ENCODE results near the gene FCRL6. TPM values are rescaled to one million over a fixed set of nuclear protein-coding genes. Genes with fewer than 3 reads are reported as not detected.

Gene FCRL6
- total and polyA plus RNA-seq, 12 donors: 0.11 to 2.2 (median 0.37) TPM; not detected in 3

DNA sequence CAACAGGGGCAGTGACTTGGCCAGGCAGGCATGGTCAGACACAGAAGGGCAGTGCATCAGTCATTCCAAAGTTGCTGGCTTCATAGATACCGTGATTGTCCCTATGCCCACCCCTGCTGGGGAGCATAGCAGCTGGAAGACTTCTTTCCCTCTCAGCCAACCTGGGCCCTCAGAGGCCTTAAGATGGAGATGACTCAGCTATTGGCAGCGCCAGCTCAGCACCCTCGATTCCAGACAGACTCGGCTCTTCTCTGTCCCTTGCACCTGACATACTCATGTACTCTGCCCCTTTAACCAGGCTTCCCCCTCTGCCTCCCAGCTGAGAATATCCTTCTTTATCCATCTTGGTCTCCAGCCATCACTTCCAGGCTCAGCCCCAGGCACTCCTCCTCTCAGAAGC lies 41.3 kb downstream of the FCRL6 start:
- TF ChIP-seq, protein P1, sequence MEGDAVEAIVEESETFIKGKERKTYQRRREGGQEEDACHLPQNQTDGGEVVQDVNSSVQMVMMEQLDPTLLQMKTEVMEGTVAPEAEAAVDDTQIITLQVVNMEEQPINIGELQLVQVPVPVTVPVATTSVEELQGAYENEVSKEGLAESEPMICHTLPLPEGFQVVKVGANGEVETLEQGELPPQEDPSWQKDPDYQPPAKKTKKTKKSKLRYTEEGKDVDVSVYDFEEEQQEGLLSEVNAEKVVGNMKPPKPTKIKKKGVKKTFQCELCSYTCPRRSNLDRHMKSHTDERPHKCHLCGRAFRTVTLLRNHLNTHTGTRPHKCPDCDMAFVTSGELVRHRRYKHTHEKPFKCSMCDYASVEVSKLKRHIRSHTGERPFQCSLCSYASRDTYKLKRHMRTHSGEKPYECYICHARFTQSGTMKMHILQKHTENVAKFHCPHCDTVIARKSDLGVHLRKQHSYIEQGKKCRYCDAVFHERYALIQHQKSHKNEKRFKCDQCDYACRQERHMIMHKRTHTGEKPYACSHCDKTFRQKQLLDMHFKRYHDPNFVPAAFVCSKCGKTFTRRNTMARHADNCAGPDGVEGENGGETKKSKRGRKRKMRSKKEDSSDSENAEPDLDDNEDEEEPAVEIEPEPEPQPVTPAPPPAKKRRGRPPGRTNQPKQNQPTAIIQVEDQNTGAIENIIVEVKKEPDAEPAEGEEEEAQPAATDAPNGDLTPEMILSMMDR (IDR thresholded peaks at IDR 0.05): no peak
- TF ChIP-seq POLR2A (IDR thresholded peaks at IDR 0.05): no peak
- intact Hi-C loops (cut with DNase I): no loop called here
- 62 to 86% (median 74%) methylated on average over 4 of the region's 4 CpGs for WGBS, 4 donors
- Histone ChIP-seq H3K9me3 (replicated peaks in 1 of 3) (no peaks in the 10 kb centered on the region), H3K4me3 (no peak overlapping the region), H3K27me3 (no peaks in the 10 kb centered on the region), H3K36me3 (replicated peaks in 1 of 2) (no peaks in the 10 kb centered on the region), H3K27ac (no peak overlapping the region), H3K4me1 (replicated peaks in 1 of 2) (no peaks in the 10 kb centered on the region)
- DNase-seq: no peak

DNA sequence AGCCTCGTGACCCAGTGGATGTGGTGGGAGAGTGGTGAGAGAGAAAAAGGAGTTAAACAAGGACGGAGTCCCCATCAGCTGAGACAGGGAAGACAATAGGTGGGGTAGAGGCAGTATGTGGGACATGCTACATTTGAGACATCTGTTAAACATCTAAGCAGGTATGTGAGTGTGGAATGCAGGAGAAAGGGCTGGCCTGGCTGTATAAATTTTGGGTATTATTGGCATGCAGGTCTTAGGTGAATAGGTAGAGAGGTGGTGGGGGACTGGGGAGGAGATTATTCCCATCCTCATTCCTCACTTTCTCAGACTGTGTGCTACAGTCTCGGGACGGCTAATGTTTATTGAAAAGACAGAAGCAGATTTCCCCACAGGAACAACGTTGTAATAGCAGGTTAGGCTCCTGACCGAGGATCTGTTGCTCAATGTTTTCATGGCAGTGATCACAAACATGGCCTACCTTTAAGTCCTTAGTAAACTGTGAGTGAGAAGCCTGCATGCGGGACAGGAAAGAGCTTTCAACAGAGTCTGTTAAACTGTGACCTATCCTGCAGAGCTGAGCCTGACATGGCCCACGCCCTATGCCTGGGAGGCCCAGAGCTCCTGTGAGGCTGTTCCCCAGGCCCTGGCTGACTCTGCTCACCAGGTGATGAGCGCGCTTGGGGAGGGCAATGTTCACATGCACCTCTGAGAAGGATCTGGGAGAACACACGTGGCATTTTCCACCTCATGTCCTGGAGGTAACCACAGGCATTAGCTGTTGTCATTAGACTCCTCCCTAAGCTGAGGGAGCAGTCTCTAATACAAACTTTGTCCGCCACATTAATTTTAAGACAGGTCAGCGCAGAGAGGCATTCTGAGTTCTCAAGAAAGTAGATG lies 43.8 kb downstream of the FCRL6 start:
- H3K27me3 ChIP-seq: no peaks in the 10 kb centered on the region
- H3K36me3 ChIP-seq (replicated peaks in 1 of 2): no peaks in the 10 kb centered on the region
- peaks cover 3 to 5% of the 10 kb centered on the region in 2 donors for H3K4me1 ChIP-seq (replicated peaks in 1 of 2)
- no peak overlapping the region for H3K4me3 ChIP-seq
- intact Hi-C loops (cut with DNase I): no loop called here
- H3K9me3 ChIP-seq (replicated peaks in 1 of 3): no peaks in the 10 kb centered on the region
- no peak overlapping the region for H3K27ac ChIP-seq
- DNase-seq: no peak
- TF ChIP-seq, protein P1 (IDR thresholded peaks at IDR 0.05): no peak
- TF ChIP-seq POLR2A (IDR thresholded peaks at IDR 0.05): no peak
- WGBS, 4 donors: 84 to 94% (median 89%) methylated on average over 10 to 13 of the region's 13 CpGs

DNA sequence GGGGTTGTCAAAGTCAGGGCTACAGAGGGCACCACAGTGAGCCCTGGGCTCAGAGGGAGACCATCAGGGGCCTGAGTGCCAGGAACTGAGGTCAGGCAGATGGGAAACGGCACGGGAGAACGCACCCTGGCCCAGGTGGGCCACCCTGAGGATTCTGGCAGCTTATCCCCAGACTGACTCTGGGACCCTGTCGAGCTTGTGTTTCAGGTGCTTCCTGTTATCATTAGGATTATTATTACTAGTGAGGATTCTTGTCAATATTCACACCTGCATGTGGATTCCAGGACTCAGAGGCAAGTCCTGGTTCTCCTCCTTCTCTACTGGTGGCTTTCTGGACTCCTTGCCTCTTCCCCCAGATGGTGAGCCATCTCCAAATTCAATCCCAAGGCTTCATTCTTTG lies 45.1 kb downstream of the FCRL6 start:
- Histone ChIP-seq H3K4me1 (replicated peaks in 1 of 2) (peaks cover 4 to 6% of the 10 kb centered on the region in 2 donors), H3K27me3 (no peaks in the 10 kb centered on the region), H3K36me3 (replicated peaks in 1 of 2) (no peaks in the 10 kb centered on the region), H3K4me3 (no peak overlapping the region), H3K9me3 (replicated peaks in 1 of 3) (no peaks in the 10 kb centered on the region), H3K27ac (no peak overlapping the region)
- no peak for DNase-seq
- no peak for TF ChIP-seq POLR2A (IDR thresholded peaks at IDR 0.05)
- TF ChIP-seq, protein P1 (IDR thresholded peaks at IDR 0.05): no peak
- intact Hi-C loops (cut with DNase I): no loop called here
- 61 to 100% (median 68%) methylated on average over 2 to 4 of the region's 4 CpGs for WGBS, 4 donors

DNA sequence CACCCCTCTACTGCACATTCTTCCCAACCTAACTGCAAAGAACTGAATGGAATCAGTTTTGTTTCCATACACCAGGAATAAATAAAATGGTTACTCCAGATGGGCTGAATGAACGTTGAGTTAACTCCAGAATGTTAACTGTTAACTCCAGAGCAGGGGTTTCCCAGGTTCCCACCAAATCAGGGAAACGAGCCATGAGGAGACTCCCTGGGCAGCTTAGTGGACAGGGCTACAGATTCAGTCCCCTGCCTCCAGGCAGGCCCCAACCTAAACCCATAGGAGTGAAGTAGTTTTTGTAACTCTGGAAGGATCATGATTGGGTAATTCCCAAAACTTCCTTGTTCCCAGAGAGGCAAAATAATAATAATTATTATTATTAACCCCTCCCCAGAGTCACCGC lies 46.2 kb downstream of the FCRL6 start:
- Histone ChIP-seq H3K36me3 (replicated peaks in 1 of 2) (no peaks in the 10 kb centered on the region), H3K27ac (no peak overlapping the region), H3K27me3 (no peaks in the 10 kb centered on the region), H3K9me3 (replicated peaks in 1 of 3) (no peaks in the 10 kb centered on the region), H3K4me3 (no peak overlapping the region), H3K4me1 (replicated peaks in 1 of 2) (peaks cover 6 to 11% of the 10 kb centered on the region in 2 donors)
- intact Hi-C loops (cut with DNase I): no loop called here
- no peak for DNase-seq
- WGBS, 4 donors: 47 to 63% (median 51%) methylated on average over 3 of the region's 3 CpGs
- TF ChIP-seq POLR2A (IDR thresholded peaks at IDR 0.05): no peak
- TF ChIP-seq, protein P1 (IDR thresholded peaks at IDR 0.05): no peak
